HuH-7 (cell line): ENCODE data around the gene MUC5AC.

Source experiments
- DNase-seq: peaks from one replicate; pipeline ENCODE4 v3.0.0; 2011; ENCODE audit warnings: low spot score

The MUC5AC gene

DNA sequence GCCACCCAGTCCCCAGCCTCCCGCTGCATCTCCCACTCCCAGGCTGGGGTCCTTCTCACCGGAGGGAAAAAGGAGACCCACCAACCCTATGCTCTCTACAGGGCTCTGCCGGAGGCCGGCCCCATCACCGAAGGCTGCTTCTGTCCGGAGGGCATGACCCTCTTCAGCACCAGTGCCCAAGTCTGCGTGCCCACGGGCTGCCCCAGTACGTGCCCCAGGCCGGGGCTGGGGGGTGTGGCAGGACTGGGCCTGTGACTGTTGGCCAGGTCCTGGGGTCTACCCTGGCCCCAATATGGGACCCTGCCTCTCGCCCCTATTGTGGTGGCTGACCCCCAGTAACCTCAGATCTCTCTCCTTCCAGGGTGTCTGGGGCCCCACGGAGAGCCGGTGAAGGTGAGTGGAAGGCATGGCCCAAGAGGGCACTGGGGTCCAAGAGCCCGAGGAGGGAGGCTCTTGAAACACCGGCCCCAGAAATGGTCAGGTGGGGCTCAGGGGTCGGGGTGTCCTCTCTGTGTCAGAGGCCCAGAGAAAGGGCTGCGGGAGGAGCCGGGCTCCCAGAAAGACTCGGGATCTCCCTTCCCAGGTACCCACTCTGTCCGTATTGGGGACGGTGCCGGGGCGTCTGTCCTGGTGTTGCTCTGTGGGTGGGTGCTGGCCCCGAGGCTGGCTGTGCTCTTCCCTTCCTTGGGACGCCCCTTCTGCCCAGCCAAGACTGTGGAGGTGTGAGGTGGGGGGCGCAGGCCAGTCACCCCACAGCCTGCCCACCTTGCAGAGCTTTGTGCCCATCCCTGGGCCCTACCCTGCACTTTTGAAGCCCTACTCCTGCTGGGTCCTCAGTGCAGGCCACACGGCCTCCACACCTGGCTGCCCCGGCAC lies 39.0 kb downstream of the MUC5AC start:
- no peak for DNase-seq

DNA sequence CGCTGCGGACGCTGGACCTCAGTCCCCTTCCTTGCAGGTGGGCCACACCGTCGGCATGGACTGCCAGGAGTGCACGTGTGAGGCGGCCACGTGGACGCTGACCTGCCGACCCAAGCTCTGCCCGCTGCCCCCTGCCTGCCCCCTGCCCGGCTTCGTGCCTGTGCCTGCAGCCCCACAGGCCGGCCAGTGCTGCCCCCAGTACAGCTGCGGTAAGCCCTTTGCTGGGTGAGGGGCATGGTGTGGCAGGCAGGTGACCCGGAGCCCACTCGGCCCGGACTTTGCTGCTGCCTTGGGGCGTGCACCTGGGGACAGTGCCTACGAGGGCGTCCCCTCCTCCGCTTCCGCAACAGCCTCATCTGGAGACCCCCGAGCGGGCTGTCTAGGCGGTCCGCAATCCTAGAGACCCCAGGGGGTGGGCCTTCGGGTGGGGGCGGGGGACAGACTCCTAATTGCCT lies 39.7 kb downstream of the MUC5AC start:
- DNase-seq = no peak

DNA sequence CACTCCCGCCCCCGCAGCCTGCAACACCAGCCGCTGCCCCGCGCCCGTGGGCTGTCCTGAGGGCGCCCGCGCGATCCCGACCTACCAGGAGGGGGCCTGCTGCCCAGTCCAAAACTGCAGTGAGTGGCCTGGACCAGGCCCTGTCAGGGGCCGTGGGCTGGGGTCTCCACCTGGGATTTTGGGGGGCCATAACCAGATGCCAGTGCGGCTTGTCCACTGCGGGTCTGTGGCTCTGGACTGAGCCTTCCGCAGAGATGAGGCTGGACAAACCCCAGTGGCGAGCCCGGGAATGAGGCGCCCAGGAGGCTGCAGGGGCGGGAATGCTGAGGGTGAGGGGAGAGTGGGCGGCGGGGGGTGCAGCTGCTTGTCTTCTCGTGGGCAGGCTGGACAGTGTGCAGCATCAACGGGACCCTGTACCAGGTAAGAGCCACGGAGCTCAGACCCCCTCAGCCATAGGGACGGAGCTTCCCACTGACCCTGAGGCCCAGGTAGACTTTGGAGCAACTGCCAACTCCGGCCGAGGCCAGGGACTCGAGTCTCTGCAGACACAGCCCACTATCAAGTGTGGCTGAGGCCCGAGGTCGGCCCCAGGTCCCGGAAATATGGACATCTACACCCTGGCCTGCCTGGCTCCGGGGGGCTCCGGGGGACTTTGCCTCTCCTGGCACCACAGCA lies 40.3 kb downstream of the MUC5AC start:
- DNase-seq = no peak

DNA sequence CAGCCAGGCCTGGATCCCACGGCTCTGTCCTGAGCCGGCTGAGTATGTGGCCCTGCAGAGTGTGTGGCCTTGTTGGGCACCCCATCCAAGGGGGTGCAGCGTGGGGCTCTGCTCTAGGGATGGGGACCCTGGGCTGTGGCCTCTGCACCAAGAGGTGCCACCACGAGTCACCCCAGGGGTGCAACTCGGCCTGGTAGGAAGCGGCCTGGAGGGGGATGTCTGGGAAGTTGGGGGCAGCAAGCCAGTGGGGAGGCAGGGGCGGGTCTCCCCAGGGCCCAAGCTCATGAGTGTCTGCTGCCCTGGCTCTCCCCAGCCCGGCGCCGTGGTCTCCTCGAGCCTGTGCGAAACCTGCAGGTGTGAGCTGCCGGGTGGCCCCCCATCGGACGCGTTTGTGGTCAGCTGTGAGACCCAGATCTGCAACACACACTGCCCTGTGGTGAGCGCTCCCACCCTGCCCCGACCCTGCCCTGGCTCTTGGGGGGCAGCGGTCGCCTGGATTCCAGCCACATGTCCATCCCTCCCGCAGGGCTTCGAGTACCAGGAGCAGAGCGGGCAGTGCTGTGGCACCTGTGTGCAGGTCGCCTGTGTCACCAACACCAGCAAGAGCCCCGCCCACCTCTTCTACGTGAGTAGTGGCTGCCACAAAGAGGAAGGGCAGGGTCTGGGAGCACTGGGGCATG lies 40.9 kb downstream of the MUC5AC start:
- DNase-seq = no peak

DNA sequence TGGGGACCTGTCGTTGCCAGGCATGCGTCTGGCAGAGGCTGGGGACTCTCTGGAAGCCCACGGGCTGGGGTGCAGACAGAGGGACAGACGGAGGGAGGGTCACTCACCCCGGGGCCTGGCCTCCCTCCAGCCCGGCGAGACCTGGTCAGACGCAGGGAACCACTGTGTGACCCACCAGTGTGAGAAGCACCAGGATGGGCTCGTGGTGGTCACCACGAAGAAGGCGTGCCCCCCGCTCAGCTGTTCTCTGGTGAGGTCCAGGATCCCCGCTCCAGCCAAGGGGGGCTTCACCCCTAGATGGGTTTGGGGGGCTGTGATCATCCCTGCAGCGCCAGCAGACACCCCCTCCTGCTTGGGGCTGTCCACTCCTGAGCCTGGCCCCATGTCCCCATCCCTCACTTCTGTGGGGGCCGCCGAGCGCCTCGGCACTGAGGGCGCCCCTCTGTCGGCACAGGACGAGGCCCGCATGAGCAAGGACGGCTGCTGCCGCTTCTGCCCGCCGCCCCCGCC lies 41.5 kb downstream of the MUC5AC start:
- DNase-seq = no peak

DNA sequence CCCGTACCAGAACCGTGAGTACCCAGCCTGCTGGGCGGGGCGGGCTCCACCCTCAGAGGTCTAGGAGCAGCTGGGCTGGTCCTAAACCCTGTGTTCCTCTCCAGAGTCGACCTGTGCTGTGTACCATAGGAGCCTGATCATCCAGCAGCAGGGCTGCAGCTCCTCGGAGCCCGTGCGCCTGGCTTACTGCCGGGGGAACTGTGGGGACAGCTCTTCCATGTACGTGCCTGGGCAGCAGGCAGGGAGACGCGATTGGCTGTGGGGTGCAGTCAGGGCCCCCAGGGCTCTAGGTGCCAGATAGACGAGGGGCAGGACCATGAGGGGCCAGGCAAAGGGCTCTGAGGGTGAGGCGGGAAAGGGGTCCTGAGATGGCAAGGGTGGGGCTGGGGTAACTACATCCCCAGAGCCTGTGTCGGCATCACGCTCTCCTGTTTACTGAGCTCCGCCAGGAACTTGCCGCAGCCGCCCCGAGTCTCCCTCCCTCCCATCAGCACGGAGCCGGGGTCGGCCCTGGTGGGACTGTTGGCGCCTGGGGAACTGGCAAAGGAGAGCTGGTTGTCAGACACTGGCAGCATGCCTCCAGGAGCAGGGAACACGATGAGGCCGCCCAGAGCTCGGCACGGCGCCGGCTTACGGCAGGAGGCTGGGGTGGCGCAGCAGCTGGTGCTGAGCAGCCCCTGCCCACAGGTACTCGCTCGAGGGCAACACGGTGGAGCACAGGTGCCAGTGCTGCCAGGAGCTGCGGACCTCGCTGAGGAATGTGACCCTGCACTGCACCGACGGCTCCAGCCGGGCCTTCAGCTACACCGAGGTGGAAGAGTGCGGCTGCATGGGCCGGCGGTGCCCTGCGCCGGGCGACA lies 42.2 kb downstream of the MUC5AC start:
- DNase-seq = no peak

DNA sequence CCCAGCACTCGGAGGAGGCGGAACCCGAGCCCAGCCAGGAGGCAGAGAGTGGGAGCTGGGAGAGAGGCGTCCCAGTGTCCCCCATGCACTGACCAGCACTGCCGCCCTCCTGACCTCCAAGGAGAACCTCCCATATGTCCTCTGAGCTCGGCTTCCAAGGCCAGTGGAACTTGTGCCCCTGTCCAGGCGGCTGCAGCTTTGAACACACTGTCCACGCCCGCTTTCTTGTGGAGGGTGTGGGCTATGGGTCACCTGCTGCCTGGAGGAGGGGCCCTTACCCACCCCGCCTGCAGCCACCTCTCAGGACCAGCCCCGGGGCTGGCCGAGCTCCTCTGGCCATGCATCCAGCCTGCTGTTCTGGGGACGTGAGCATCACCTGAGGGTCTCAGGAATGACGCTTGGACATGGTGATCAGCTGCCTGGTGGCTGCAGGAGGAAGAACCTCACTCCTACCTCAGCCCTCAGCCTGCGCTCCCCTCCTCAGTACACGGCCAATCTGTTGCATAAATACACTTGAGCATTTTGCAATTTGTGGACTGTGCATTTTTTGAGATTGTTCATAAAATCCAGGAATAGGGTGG lies 42.9 kb downstream of the MUC5AC start:
- DNase-seq = no peak

DNA sequence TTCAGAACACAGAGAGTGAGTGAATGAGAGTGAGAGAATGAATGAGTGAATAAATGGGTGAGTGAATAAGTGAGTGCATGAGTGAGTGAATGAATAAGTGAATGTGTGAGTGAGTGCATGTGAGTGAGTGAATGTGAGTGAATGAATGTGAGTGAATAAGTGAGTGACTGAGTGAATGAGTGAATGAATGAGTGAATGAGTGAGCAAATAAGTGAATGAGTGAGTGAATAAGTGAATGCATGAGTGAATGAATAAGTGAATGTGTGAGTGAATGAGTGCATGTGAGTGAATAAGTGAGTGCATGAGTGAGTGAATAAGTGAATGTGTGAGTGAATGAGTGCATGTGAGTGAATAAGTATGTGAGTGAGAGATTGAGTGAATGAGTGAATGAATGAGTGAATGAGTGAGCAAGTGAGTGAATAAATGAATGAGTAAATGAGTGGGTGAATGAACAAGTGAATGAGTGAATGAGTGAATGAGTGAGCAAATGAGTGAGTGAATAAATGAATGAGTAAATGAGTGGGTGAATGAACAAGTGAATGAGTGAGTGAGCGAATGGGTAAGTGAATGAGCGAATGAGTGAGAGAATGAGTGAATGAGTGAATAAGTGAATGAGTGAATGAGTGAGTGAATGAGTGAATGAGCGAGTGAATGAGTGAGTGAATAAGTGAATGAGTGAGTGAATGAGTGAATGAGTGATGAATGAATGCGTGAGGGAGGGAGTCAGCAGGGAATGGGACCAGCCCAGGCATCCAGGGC lies 43.8 kb downstream of the MUC5AC start:
- no peak for DNase-seq

DNA sequence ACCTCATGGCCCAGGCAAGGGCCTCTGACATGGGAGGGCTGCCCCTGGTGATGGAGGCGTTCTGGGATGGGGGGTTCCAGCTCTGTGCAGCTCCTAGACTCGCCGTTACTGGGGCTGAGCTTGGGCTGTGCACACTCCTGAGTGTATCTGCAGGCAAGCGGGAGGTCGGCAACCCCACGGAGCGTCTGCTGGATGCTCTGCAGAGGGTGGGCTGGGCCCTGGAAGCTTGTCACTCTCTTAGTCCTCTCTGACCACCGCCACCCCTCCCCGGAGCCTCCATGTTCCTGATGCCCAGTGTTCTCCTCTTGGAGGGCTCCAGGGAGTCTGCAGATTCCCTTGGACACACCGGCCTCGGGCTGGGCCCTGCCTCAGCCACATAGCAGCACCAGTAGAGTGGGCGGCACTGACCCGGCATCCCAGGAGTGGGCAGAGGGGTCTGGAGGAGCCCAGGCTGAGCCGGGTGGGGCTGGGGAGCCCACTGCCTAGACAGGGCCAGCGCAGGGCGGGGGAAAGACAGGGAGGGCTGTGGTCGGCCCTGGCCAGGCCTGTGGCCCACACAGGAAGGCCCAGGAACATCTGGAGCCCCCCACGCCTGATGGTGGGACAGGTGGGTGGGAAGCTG lies 44.5 kb downstream of the MUC5AC start:
- no peak for DNase-seq

DNA sequence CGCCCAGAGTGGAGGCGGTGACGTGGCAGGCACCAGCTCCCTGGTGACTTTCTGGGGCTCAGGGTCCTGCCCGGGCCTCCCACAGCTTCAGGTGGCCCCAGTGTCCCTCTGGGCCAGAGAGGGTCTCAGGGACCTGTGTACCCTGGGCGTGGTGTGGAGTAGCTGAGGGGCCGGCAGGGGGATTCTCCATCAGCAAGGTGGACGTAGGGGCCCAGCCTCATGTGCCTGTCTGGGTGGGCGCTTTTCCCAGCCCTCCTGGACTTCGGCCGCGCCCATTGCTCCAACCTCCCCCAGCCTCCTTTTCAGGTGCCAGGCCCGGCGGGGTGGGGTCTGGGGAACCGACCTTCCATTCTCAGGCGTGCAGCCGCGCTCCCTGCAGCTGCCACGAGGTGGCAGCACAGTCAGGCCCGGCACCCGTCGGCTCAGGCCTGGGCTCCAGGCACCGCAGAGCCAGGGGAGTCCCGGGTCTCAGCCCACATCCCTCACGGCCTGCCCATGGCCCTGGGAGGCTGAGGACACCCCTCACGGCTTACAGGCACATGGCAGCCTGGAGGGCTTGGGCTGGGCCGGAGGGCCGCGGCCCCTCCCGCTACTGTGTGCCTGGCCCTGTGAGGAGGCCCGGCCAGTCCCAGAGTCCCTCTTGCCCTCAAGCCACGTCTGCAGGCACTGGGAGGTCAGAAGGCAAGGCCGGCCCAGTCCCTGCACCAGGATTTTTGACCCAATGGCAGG lies 45.2 kb downstream of the MUC5AC start:
- peak; percentile 98 for DNase-seq

DNA sequence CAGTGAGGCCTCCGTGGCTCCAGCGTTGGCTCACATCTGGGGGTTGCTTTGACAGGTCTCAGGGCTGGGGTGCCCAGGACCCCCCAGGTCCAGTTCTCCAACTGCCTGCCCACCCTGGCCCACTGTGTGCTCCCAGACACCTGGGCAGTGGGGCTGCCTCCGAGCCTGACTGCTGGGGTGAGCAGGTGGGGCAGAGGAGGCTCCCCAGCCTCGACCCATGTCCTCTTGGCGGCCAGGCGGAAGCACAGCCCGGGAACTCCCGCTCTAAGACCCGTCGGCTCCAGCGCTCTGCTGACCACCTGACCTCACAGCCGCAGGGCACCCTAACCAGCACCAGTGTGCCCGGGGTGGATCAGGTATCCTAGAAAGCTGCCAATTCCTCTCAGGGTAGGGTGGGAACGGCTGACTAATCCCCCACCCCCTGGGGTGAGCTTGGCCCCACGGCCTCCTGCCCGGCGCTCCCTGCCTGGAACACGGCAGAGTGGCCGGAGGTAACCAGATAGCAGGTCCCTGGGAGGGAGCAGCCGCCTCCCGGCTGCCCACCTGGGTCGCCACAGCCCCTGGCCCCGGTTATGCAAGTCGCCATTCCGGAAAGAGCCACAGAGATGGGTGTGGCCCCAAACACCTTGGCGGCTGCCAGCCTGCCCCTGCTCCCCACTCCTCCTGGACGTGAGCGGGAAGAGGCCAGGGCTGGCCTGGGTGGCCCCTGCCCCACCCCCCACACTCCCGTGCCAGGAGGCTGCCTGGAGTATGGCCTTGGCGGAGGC lies 45.9 kb downstream of the MUC5AC start:
- no peak for DNase-seq

DNA sequence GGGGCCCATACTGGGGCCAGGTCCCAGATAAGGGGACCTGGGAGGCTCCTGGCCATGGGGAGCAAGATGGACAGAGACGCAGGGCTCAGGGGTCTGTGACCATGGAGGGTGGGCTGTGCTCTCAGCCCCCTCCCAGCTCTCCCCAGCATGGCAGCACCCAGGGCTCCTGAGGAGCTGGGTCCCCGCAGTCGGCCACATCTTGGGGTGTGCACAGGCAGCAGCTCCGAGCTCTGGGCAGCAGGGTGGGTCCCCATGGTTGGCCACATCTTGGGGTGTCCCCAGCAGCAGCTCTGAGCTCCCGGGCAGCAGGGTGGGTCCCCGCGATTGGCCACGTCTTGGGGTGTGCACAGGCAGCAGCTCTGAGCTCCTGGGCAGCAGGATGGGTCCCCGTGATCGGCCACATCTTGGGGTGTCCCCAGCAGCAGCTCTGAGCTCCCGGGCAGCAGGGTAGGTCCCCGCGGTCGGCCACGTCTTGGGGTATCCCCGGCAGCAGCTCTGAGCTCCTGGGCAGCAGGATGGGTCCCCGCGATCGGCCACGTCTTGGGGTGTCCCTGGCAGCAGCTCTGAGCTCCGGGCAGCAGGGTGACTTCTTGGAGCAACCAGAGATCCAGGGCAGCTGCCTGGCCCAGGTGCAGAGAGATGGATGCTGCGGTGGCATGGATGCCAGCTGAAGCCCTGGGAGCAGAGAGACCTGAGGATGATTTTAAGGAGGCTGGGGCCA lies 46.8 kb downstream of the MUC5AC start:
- DNase-seq = no peak

DNA sequence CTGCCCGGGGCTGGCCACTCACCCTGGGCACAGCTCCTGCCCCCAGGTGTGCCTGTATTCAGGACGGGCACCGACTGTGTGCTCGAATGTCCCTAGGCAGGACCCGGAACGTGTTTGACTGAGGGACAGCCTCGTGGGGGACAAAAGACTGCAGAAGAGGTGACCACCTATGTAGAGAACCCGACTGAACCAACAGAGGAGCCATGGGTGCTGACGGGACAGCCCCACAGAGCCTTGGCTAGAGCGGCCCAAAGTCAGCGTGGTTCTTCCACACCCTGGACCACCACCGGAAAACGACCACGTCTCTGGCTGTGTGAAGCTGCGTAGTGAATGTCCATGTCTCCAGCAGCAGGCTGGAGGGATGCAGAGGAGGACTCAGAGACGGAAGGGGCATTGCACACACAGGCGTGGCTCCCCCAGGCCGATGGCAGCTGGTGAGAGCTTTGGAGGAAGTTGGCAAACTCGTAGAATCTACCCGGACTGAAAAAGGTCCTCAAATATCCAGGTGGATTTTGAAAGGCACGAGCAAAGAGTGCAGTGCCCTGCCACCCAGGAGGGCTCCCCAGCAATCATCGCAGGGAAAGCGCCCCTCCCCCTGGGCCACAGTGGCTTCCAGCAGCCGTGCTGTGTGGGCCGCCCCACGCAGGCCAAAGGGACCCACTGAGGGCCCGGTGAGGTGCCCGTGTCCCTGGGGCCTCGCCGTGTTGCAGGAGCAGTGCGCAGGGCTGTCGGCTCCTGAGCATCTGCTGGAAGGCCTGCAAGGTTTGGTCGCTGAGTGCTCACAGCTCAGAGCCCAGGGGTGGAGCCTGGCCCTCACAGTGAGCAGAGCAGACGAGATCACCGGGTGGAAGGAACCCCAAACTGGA lies 47.6 kb downstream of the MUC5AC start:
- DNase-seq = no peak

DNA sequence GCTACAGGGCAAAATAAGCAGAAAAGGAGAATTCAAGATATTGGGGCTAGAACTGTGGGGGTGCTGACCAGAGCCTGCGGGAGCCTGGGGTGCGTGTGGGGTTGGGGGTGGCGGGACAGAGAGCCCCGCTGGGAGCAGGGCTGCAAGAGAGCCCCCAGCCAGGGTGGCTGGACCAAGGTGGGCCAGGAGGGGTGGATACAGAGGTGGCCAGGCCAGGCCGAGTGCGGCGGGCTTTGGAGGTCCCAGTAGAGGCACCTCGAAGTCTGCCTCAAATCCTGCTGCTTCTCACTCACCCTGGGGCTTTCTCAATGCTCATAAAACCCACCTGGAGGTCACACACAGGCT lies 48.2 kb downstream of the MUC5AC start:
- no peak for DNase-seq

DNA sequence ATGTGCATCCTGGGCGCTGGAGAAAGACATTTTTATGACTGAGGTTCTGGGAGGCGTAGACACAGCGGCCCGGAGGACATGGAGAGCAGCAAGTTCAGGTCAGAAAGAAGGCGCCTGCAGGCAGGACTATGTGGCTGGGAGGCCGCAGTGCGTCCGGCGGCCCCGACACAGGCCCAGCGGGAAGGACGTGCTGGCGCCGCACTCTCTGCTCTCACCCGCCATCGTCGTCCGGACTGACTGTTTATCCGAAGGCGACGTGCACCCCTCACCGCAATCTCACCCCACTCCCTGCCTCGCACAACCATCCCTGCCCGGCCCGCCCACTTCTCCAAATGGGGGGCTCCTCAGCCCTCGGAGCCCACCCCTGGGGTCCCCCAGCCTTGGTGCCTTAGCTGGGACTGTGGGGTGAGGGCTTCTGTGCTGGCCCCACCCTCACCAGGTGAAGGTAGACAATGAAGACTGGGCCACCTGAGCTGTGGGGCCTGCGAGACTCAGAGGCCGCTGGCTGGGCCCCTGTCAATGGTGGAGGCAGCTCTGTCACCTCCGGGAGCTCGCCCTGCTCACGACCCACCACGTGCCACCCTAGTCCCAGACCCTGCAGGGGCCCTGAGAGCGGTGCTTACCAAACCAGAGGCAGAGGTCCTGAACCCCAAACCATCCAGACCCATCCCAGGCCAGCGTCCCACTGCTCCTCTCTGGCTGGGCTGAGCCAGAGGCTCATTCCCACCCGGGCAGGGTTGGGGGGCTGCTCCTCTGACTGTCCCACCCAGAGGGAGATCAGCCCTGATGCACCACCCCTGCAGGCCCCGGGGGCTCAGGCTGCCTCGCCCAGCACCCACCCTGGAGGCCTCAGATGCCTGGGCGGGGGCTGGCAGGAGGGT lies 48.9 kb downstream of the MUC5AC start:
- no peak for DNase-seq
